Upper lobe of left lung (tissue), 4 donors: Measurements from ENCODE around the gene JARID2.

Experiments
- POLR2A ChIP-seq, 4 donors: fragments of 450-650 bp; IDR thresholded peaks; one replicate each; pipeline ENCODE4 v1.5.1; 2016 to 2017; ENCODE audit warnings: antibody characterized with exemption in 4 of 4, mild to moderate bottlenecking in 2 of 4
- TF ChIP-seq, protein P1 (sequence below), 6 experiments: fragments of 450-650 bp in 4 of 6; fragments of 200-600 bp in 2 of 6; sonication (generic) in 2 of 6; IDR thresholded peaks; one replicate each; pipeline ENCODE4 v1.5.1; 2016 to 2019; ENCODE audit warnings: antibody characterized with exemption in 6 of 6

DNA sequence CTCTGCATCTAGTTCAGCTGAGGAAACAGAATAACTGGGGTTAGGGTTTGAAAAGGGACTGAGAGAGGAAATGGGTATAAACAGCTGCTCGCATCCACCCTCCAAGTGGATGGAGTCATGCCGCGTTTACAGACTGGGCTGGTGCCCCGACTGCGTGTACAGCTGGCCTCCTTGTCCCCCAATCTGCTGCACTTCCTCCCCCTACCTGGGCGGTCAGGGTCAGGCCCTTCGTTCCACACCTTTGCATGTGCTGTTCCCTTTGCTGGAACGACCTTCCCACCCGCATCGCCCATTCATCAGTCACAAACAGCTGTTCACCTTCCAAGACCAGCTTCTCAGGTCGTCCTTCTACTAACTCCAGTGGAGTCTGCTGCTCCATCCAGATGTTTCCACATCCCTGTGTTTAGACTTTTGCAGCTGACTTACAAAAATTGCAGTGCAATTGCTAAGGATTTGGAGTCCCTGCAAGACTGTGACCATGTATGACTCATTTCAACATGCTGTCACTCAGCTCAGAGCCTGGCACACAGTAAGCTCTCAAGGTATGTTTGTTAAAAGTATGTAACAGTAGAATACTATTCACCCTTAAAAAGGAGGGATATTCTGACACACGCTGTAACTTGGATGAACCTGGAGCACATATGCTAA lies 287.6 kb downstream of the JARID2 start:
- TF ChIP-seq, protein P1, sequence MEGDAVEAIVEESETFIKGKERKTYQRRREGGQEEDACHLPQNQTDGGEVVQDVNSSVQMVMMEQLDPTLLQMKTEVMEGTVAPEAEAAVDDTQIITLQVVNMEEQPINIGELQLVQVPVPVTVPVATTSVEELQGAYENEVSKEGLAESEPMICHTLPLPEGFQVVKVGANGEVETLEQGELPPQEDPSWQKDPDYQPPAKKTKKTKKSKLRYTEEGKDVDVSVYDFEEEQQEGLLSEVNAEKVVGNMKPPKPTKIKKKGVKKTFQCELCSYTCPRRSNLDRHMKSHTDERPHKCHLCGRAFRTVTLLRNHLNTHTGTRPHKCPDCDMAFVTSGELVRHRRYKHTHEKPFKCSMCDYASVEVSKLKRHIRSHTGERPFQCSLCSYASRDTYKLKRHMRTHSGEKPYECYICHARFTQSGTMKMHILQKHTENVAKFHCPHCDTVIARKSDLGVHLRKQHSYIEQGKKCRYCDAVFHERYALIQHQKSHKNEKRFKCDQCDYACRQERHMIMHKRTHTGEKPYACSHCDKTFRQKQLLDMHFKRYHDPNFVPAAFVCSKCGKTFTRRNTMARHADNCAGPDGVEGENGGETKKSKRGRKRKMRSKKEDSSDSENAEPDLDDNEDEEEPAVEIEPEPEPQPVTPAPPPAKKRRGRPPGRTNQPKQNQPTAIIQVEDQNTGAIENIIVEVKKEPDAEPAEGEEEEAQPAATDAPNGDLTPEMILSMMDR (IDR thresholded peaks at IDR 0.05): no peak
- no peak for TF ChIP-seq POLR2A (IDR thresholded peaks at IDR 0.05)
